Measurements from ENCODE around the gene FNBP1. TPM values are rescaled to one million over a fixed set of nuclear protein-coding genes. Genes with fewer than 3 reads are reported as not detected.
"Not testable (repeated sequence)": the region's sequence is repeated elsewhere in the genome, so short reads cannot be mapped to it uniquely, and the experiment has no call there.

Gene FNBP1
- polyA plus RNA-seq, 2 of the 4 experiments (the other 2 are of a cell fraction), result 10.6 to 15.6 TPM

GRCh38 chr9:130021123-130021522 is 21.9 kb downstream of the FNBP1 start (continued):
- no peak for TF ChIP-seq RFX5 (IDR thresholded peaks at IDR 0.05)
- no peak for TF ChIP-seq HDAC2 (IDR thresholded peaks at IDR 0.05)
- TF ChIP-seq E2F6 (IDR thresholded peaks at IDR 0.05; ENCODE audit: borderline replicate concordance, low read depth), result no peak

- FAIRE-seq, result no peak
- WGBS (ENCODE audit: missing lambda C conversion rate), result 77% methylated on average over 7 of the region's 7 CpGs
- ChIA-PET CTCF (interaction anchor here (1.7 kb wide), 1 partner anchor 135 kb away, joined by 5 read pairs; no protein-coding TSS in a partner anchor), POLR2A (no interaction called here)
- Histone ChIP-seq H3K4me2 (no peak overlapping the region), H3K4me1 (peaks cover 27% of the 10 kb centered on the region), H3K9me3 (0 out of 3 replicates have a peak, but pooled peaks cover 5% of the 10 kb centered on the region), H3K27ac (no peak overlapping the region), H3K4me3 (no peak overlapping the region)
- TF ChIP-seq, protein P1, sequence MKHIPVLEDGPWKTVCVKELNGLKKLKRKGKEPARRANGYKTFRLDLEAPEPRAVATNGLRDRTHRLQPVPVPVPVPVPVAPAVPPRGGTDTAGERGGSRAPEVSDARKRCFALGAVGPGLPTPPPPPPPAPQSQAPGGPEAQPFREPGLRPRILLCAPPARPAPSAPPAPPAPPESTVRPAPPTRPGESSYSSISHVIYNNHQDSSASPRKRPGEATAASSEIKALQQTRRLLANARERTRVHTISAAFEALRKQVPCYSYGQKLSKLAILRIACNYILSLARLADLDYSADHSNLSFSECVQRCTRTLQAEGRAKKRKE (CRISPR knock-in tag; IDR thresholded peaks at IDR 0.05; ENCODE audit: low read depth), result no peak
- TF ChIP-seq USF2 (IDR thresholded peaks at IDR 0.05) (no peak), MYC (IDR thresholded peaks at IDR 0.05; ENCODE audit: borderline replicate concordance, low read length) (no peak), FOXS1 (CRISPR knock-in tag; IDR thresholded peaks at IDR 0.05) (no peak), BCL3 (IDR thresholded peaks at IDR 0.05) (no peak), HOXB5 (CRISPR knock-in tag; IDR thresholded peaks at IDR 0.05) (no peak), RCOR1 (IDR thresholded peaks at IDR 0.05; ENCODE audit: low read depth, low read length) (no peak), SMC3 (IDR thresholded peaks at IDR 0.05) (no peak), RARB (CRISPR knock-in tag; IDR thresholded peaks at IDR 0.05) (no peak), HDAC2 (IDR thresholded peaks at IDR 0.05) (no peak), CBX8 (IDR thresholded peaks at IDR 0.05) (no peak), HEYL (CRISPR knock-in tag; IDR thresholded peaks at IDR 0.05) (no peak), CEBPB (IDR thresholded peaks at IDR 0.05) (no peak), EHF (CRISPR knock-in tag; IDR thresholded peaks at IDR 0.05) (no peak), RAD21 (conservative IDR thresholded peaks at IDR 0.05 in 1 of 2, IDR thresholded peaks at IDR 0.05 in 1 of 2) (no peak), RNF2 (IDR thresholded peaks at IDR 0.05; ENCODE audit: borderline replicate concordance, low read depth) (no peak)
- TF ChIP-seq, protein P2, sequence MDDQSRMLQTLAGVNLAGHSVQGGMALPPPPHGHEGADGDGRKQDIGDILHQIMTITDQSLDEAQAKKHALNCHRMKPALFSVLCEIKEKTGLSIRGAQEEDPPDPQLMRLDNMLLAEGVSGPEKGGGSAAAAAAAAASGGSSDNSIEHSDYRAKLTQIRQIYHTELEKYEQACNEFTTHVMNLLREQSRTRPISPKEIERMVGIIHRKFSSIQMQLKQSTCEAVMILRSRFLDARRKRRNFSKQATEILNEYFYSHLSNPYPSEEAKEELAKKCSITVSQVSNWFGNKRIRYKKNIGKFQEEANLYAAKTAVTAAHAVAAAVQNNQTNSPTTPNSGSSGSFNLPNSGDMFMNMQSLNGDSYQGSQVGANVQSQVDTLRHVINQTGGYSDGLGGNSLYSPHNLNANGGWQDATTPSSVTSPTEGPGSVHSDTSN (IDR thresholded peaks at IDR 0.05), result no peak
- no peak for ATAC-seq
- DNase-seq (ENCODE audit: low read depth in 1 of 2, low spot score in 1 of 2), result no peak
These were observed 22.4 kb downstream of the FNBP1 start for GRCh38 chr9:130020618-130021017.

- Histone ChIP-seq H3K27ac (no peak overlapping the region), H3K4me2 (no peak overlapping the region), H3K4me3 (no peak overlapping the region), H3K9me3 (0 out of 3 replicates have a peak, but pooled peaks cover 5% of the 10 kb centered on the region), H3K4me1 (peaks cover 4% of the 10 kb centered on the region; the same call in 1 of the 3 replicates)
- 92% methylated on average over 4 of the region's 4 CpGs for WGBS (ENCODE audit: missing lambda C conversion rate)
- FAIRE-seq (no peak), DNase-seq (ENCODE audit: low read depth in 1 of 2, low spot score in 1 of 2) (no peak), ATAC-seq (no peak)
- TF ChIP-seq, protein P3, sequence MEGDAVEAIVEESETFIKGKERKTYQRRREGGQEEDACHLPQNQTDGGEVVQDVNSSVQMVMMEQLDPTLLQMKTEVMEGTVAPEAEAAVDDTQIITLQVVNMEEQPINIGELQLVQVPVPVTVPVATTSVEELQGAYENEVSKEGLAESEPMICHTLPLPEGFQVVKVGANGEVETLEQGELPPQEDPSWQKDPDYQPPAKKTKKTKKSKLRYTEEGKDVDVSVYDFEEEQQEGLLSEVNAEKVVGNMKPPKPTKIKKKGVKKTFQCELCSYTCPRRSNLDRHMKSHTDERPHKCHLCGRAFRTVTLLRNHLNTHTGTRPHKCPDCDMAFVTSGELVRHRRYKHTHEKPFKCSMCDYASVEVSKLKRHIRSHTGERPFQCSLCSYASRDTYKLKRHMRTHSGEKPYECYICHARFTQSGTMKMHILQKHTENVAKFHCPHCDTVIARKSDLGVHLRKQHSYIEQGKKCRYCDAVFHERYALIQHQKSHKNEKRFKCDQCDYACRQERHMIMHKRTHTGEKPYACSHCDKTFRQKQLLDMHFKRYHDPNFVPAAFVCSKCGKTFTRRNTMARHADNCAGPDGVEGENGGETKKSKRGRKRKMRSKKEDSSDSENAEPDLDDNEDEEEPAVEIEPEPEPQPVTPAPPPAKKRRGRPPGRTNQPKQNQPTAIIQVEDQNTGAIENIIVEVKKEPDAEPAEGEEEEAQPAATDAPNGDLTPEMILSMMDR (IDR thresholded peaks at IDR 0.05), result no peak
- TF ChIP-seq BHLHE40 (IDR thresholded peaks at IDR 0.05; ENCODE audit: low read depth, low read length), result no peak
- no peak for TF ChIP-seq RNF2 (IDR thresholded peaks at IDR 0.05; ENCODE audit: borderline replicate concordance, low read depth)
- no peak for TF ChIP-seq NFE2L2 (conservative IDR thresholded peaks at IDR 0.05; ENCODE audit: low read length)
- no peak for TF ChIP-seq E2F6 (IDR thresholded peaks at IDR 0.05; ENCODE audit: borderline replicate concordance, low read depth)
- TF ChIP-seq ESRRA (IDR thresholded peaks at IDR 0.05; ENCODE audit: borderline replicate concordance, low read length), result no peak
- TF ChIP-seq TFCP2L1 (CRISPR knock-in tag; IDR thresholded peaks at IDR 0.05), result no peak
- TF ChIP-seq FOSL2 (IDR thresholded peaks at IDR 0.05), result no peak
- TF ChIP-seq FOSL2 (CRISPR knock-in tag; IDR thresholded peaks at IDR 0.05), result no peak
- TF ChIP-seq RFX5 (IDR thresholded peaks at IDR 0.05), result no peak
- TF ChIP-seq FOSB (CRISPR knock-in tag; IDR thresholded peaks at IDR 0.05), result no peak
- ChIA-PET POLR2A (no interaction called here), CTCF (no interaction called here)
These were observed 24.7 kb downstream of the FNBP1 start for GRCh38 chr9:130018265-130018664.

GRCh38 chr9:130017510-130017909 is 25.5 kb downstream of the FNBP1 start:
- FAIRE-seq; H3K9me3 ChIP-seq; DNase-seq (ENCODE audit: low read depth in 1 of 2, low spot score in 1 of 2); H3K4me2 ChIP-seq; H3K4me1 ChIP-seq; POLR2A ChIA-PET; H3K4me3 ChIP-seq; ATAC-seq; H3K27ac ChIP-seq: not testable (repeated sequence)
- CTCF ChIA-PET, result interaction anchor here (0.7 to 0.8 kb wide), 2 partner anchors 21 to 132 kb away, joined by 3 read pairs; no protein-coding TSS in a partner anchor
- WGBS (ENCODE audit: missing lambda C conversion rate), result 92% methylated on average over 8 of the region's 8 CpGs
